ENCODE results near the gene PSMB2. TPM values are rescaled to one million over a fixed set of nuclear protein-coding genes. Genes with fewer than 3 reads are reported as not detected.
A peak's percentile ranks its signal among the peaks of the same experiment; 100 is the strongest.

The PSMB2 gene
- polyA plus RNA-seq (2011; rRNA removed), result 88.3 and 89.7 TPM in 2 replicates
- polyA plus RNA-seq (2012; cell fraction: cytosol; rRNA removed), result 77.5 and 78.2 TPM in 2 replicates
- 38.9 and 63.9 TPM in 2 replicates for polyA plus RNA-seq (2012; cell fraction: nucleus; rRNA removed)
- polyA plus RNA-seq (2017; fragmentation: RNase III; extraction: RNeasy Plus Mini Kit Qiagen cat#74134 plus additional on column Dnase treatment), result 79.3 to 87.3 TPM (median 84.6 TPM) in 3 replicates
- 91.7 and 108 TPM in 2 replicates for polyA minus RNA-seq (2011; rRNA and poly(A)+ RNA removed)

DNA sequence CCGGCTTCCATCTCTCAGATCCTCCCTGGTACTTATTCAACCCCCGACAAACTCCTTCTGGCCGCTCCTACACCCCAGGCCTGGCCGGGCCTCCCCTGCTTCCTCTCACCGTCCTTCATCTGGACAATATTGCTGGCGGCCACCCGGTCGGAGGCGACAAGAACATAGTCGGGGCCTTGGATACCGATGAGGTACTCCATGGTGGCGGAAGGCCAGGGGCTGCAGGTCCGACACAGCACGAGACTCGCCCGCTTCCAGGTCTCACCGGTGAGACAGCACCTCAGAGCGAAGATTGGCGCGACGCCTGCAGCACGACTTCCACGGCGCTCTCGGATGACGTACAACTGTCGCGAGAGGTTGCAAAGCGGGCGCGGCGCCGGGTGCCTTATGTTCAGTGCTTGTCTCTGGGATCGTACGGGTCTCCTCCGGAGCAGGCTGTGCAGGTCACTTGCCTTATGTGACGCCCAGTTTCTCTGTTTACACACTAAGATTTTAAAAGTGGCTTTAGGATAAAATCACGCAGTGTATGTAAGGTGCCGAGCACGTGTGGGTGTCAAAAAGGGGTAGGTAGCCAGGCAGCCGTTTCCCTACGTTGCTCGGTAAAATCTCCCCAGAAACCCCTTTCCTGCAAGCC, at the start of gene PSMB2:
PSMB2 (minus strand) TSS at position 294 of the 634 bp plus-strand sequence; CDS start at position 200, 94 bp downstream.
- Histone ChIP-seq H3K4me1 (peaks cover 24% of the 10 kb centered on the region; the same call in 2 of the 3 replicates), H3K4me2 (peak within 1 kb of the TSS; percentile 84), H3K9me3 (no peaks in the 10 kb centered on the region), H3K4me3 (peak within 1 kb of the TSS; percentile 90), H3K27ac (peak within 1 kb of the TSS; percentile 92 to 96)
- 2% methylated on average over 26 of the region's 43 CpGs for WGBS (ENCODE audit: missing lambda C conversion rate)
- ChIA-PET CTCF (no interaction called here), POLR2A (interaction anchor here (0.8 to 0.9 kb wide), 2 partner anchors 73 to 74 kb away, joined by 3 to 9 read pairs; no protein-coding TSS in a partner anchor)
- FAIRE-seq (no peak), DNase-seq (ENCODE audit: low read depth in 1 of 2, low spot score in 1 of 2) (peak; percentile 79 to 96), ATAC-seq (peak; percentile 91 to 94)
- TF ChIP-seq ZC3H11A (IDR thresholded peaks at IDR 0.05) (no peak), NPAS2 (CRISPR knock-in tag; IDR thresholded peaks at IDR 0.05; ENCODE audit: borderline replicate concordance) (no peak), POLR2A (IDR thresholded peaks at IDR 0.05; ENCODE audit: low read length) (peak; percentile 72), HEYL (CRISPR knock-in tag; IDR thresholded peaks at IDR 0.05) (no peak), KDM5A (IDR thresholded peaks at IDR 0.05) (peak; percentile 82), JUN (IDR thresholded peaks at IDR 0.05) (peak; percentile 73 to 88; a peak in 4 of 5 replicates), CHD2 (IDR thresholded peaks at IDR 0.05; ENCODE audit: low read length, partially characterized antibody) (peak; percentile 89), POLR2AphosphoS2 (conservative IDR thresholded peaks at IDR 0.05; ENCODE audit: low read length) (no peak), RCOR1 (IDR thresholded peaks at IDR 0.05; ENCODE audit: low read depth, low read length) (no peak), GATA3 (IDR thresholded peaks at IDR 0.05; ENCODE audit: borderline replicate concordance) (peak; percentile 70), RFX5 (IDR thresholded peaks at IDR 0.05) (peak; percentile 52; the same call in 1 of the 2 replicates), PHF8 (IDR thresholded peaks at IDR 0.05; ENCODE audit: borderline replicate concordance, low read depth) (peak; percentile 78; the same call in 1 of the 2 replicates), HDAC2 (IDR thresholded peaks at IDR 0.05) (no peak), RNF2 (IDR thresholded peaks at IDR 0.05; ENCODE audit: borderline replicate concordance, low read depth) (no peak)
- TF ChIP-seq, protein P1, sequence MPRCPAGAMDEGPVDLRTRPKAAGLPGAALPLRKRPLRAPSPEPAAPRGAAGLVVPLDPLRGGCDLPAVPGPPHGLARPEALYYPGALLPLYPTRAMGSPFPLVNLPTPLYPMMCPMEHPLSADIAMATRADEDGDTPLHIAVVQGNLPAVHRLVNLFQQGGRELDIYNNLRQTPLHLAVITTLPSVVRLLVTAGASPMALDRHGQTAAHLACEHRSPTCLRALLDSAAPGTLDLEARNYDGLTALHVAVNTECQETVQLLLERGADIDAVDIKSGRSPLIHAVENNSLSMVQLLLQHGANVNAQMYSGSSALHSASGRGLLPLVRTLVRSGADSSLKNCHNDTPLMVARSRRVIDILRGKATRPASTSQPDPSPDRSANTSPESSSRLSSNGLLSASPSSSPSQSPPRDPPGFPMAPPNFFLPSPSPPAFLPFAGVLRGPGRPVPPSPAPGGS (IDR thresholded peaks at IDR 0.05), result 0 out of 3 replicates have a peak, but pooled peaks have one; percentile 64
- TF ChIP-seq, protein P2, sequence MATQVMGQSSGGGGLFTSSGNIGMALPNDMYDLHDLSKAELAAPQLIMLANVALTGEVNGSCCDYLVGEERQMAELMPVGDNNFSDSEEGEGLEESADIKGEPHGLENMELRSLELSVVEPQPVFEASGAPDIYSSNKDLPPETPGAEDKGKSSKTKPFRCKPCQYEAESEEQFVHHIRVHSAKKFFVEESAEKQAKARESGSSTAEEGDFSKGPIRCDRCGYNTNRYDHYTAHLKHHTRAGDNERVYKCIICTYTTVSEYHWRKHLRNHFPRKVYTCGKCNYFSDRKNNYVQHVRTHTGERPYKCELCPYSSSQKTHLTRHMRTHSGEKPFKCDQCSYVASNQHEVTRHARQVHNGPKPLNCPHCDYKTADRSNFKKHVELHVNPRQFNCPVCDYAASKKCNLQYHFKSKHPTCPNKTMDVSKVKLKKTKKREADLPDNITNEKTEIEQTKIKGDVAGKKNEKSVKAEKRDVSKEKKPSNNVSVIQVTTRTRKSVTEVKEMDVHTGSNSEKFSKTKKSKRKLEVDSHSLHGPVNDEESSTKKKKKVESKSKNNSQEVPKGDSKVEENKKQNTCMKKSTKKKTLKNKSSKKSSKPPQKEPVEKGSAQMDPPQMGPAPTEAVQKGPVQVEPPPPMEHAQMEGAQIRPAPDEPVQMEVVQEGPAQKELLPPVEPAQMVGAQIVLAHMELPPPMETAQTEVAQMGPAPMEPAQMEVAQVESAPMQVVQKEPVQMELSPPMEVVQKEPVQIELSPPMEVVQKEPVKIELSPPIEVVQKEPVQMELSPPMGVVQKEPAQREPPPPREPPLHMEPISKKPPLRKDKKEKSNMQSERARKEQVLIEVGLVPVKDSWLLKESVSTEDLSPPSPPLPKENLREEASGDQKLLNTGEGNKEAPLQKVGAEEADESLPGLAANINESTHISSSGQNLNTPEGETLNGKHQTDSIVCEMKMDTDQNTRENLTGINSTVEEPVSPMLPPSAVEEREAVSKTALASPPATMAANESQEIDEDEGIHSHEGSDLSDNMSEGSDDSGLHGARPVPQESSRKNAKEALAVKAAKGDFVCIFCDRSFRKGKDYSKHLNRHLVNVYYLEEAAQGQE (IDR thresholded peaks at IDR 0.05), result peak; percentile 73
- TF ChIP-seq, protein P3, sequence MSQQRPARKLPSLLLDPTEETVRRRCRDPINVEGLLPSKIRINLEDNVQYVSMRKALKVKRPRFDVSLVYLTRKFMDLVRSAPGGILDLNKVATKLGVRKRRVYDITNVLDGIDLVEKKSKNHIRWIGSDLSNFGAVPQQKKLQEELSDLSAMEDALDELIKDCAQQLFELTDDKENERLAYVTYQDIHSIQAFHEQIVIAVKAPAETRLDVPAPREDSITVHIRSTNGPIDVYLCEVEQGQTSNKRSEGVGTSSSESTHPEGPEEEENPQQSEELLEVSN (IDR thresholded peaks at IDR 0.05; ENCODE audit: borderline replicate concordance, low read depth), result peak; percentile 52
- TF ChIP-seq, protein P4, sequence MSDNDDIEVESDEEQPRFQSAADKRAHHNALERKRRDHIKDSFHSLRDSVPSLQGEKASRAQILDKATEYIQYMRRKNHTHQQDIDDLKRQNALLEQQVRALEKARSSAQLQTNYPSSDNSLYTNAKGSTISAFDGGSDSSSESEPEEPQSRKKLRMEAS (IDR thresholded peaks at IDR 0.05), result peak; percentile 78

DNA sequence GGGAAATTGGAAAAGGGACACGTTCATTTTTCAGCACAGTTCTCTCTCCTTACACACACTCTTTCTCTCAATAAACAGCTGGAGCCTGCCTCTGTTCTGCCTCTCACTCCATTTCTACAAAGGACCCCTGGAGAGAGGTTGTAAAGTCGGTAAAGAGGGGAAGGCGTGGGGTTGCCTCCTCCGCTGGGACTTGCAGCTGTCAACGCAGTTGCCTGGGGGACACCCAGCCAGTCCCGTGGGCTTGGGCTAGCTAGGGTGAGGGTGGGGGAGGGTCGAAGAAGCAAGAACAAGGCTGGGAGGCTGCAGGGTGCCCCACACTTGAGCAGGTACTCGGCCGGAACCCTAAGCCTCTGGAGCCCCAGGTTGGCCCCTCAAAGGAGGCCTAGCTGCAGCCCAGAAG, 49.8 kb upstream of the PSMB2 start:
- Histone ChIP-seq H3K4me3 (no peak overlapping the region), H3K4me2 (no peak overlapping the region), H3K9me3 (no peaks in the 10 kb centered on the region), H3K4me1 (no peaks in the 10 kb centered on the region), H3K27ac (no peak overlapping the region)
- TF ChIP-seq PHF8 (IDR thresholded peaks at IDR 0.05; ENCODE audit: borderline replicate concordance, low read depth) (no peak), POLR2AphosphoS2 (conservative IDR thresholded peaks at IDR 0.05; ENCODE audit: low read length) (no peak), FOXS1 (CRISPR knock-in tag; IDR thresholded peaks at IDR 0.05) (no peak), ESRRA (IDR thresholded peaks at IDR 0.05; ENCODE audit: borderline replicate concordance, low read length) (no peak), SMC3 (IDR thresholded peaks at IDR 0.05) (no peak), CBX2 (IDR thresholded peaks at IDR 0.05; ENCODE audit: borderline replicate concordance, low read depth) (no peak), HDAC2 (IDR thresholded peaks at IDR 0.05) (no peak), HOXB13 (CRISPR knock-in tag; IDR thresholded peaks at IDR 0.05; ENCODE audit: low read depth) (no peak), EP300 (IDR thresholded peaks at IDR 0.05) (no peak), KDM1A (IDR thresholded peaks at IDR 0.05; ENCODE audit: low read depth) (no peak)
- TF ChIP-seq, protein P4 (IDR thresholded peaks at IDR 0.05), result no peak
- TF ChIP-seq, protein P5, sequence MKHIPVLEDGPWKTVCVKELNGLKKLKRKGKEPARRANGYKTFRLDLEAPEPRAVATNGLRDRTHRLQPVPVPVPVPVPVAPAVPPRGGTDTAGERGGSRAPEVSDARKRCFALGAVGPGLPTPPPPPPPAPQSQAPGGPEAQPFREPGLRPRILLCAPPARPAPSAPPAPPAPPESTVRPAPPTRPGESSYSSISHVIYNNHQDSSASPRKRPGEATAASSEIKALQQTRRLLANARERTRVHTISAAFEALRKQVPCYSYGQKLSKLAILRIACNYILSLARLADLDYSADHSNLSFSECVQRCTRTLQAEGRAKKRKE (CRISPR knock-in tag; IDR thresholded peaks at IDR 0.05; ENCODE audit: low read depth), result no peak
- TF ChIP-seq, protein P1 (IDR thresholded peaks at IDR 0.05), result no peak
- ChIA-PET POLR2A (no interaction called here), CTCF (interaction anchor here (1.0 to 1.3 kb wide), 2 partner anchors 24 to 35 kb away, joined by 4 read pairs; no protein-coding TSS in a partner anchor)
- FAIRE-seq, result no peak
- 62% methylated on average over 8 of the region's 9 CpGs for WGBS (ENCODE audit: missing lambda C conversion rate)
- no peak for ATAC-seq
- DNase-seq (ENCODE audit: low read depth in 1 of 2, low spot score in 1 of 2), result no peak
